Measurements from ENCODE around the gene PXYLP1. TPM values are rescaled to one million over a fixed set of nuclear protein-coding genes. Genes with fewer than 3 reads are reported as not detected.

PXYLP1 gene
- total RNA-seq, 4 donors from 2014 or later = 7.1 to 13.4 (median 10.3) TPM

DNA sequence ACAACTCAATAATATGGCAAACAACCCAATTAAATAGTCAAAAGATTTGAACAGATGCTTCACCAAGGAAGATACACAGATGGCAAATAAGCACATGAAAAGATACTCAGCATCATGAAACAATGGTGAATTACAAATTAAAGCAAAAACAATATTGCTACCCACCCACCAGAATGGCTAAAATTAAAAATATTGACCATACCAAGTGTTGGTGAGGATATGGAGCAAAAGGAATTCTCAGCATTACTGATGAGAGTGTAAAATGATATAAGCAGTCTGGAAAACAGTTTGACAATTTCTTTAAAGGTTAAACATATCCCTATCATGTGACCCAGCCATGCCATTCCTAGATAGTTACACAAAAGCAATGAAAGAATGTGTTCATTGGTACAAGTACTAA lies 5.7 kb upstream of the PXYLP1 start:
- TF ChIP-seq POLR2A (IDR thresholded peaks at IDR 0.05) = no peak
- TF ChIP-seq, protein P1, sequence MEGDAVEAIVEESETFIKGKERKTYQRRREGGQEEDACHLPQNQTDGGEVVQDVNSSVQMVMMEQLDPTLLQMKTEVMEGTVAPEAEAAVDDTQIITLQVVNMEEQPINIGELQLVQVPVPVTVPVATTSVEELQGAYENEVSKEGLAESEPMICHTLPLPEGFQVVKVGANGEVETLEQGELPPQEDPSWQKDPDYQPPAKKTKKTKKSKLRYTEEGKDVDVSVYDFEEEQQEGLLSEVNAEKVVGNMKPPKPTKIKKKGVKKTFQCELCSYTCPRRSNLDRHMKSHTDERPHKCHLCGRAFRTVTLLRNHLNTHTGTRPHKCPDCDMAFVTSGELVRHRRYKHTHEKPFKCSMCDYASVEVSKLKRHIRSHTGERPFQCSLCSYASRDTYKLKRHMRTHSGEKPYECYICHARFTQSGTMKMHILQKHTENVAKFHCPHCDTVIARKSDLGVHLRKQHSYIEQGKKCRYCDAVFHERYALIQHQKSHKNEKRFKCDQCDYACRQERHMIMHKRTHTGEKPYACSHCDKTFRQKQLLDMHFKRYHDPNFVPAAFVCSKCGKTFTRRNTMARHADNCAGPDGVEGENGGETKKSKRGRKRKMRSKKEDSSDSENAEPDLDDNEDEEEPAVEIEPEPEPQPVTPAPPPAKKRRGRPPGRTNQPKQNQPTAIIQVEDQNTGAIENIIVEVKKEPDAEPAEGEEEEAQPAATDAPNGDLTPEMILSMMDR (IDR thresholded peaks at IDR 0.05) = no peak
- no peak overlapping the region for H3K27ac ChIP-seq
- no peak overlapping the region for H3K4me3 ChIP-seq (replicated peaks in 1 of 3)
- peaks cover 0 to 3% of the 10 kb centered on the region in 2 donors for H3K4me1 ChIP-seq
- H3K27me3 ChIP-seq = no peaks in the 10 kb centered on the region
- H3K9me3 ChIP-seq = no peaks in the 10 kb centered on the region
- DNase-seq = no peak
- intact Hi-C loops (cut with DNase I) = no loop called here
- no peaks in the 10 kb centered on the region for H3K36me3 ChIP-seq

DNA sequence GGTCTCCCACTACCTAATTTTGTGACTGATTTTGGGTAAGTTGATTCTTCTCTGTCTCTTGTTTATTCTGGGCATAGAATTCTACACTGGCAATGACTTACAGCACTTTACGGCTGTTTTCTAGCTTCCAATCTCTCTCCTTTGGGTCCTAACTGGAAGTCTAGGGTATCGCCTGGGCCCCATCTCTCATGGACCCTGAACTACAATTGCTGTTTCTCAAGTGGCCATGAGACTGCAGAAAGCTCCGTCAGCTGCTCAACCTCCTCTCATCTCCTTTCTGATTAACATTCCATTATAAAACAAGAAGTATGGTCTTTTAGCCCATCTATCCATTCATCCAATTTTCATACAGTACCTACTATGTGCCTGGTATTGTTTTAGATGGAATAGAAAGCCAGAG lies 4.4 kb upstream of the PXYLP1 start:
- 90 to 94% methylated on average over 3 of the region's 3 CpGs for WGBS, 2 donors
- intact Hi-C loops (cut with DNase I) = no loop called here
- TF ChIP-seq, protein P1 (IDR thresholded peaks at IDR 0.05) = no peak
- no peak for TF ChIP-seq POLR2A (IDR thresholded peaks at IDR 0.05)

DNA sequence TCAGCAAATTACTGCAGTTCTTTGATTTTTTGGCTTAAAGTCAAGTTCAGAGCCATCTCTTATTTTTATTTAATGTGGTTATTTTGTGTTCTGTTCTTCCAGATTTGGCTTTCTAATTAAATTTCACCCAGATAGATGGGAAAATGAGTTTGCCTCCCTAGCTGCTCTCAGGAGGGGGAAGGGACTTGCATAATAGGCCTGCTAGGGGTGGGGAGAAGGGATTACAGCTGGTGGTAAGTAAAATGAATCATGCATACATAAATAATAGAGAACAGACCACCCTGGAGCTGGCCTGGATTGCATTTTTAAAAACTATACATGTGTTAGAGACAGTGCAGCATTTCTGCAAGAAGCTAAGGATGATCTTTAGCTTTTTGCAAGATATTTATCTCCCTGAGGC lies 3.9 kb upstream of the PXYLP1 start:
- Histone ChIP-seq H3K4me3 (replicated peaks in 1 of 3) (no peak overlapping the region), H3K27me3 (no peaks in the 10 kb centered on the region), H3K36me3 (no peaks in the 10 kb centered on the region), H3K4me1 (peaks cover 0 to 8% of the 10 kb centered on the region in 2 donors), H3K9me3 (no peaks in the 10 kb centered on the region), H3K27ac (no peak overlapping the region)
- no peak for DNase-seq
- intact Hi-C loops (cut with DNase I) = no loop called here
- no peak for TF ChIP-seq POLR2A (IDR thresholded peaks at IDR 0.05)
- TF ChIP-seq, protein P1 (IDR thresholded peaks at IDR 0.05) = no peak

More for the DNA sequence above, 4.4 kb upstream of the PXYLP1 start:
- no peak overlapping the region for H3K27ac ChIP-seq
- no peak overlapping the region for H3K4me3 ChIP-seq (replicated peaks in 1 of 3)
- H3K36me3 ChIP-seq = no peaks in the 10 kb centered on the region
- H3K9me3 ChIP-seq = no peaks in the 10 kb centered on the region
- no peak for DNase-seq
- H3K27me3 ChIP-seq = no peaks in the 10 kb centered on the region
- H3K4me1 ChIP-seq = peaks cover 0 to 3% of the 10 kb centered on the region in 2 donors

DNA sequence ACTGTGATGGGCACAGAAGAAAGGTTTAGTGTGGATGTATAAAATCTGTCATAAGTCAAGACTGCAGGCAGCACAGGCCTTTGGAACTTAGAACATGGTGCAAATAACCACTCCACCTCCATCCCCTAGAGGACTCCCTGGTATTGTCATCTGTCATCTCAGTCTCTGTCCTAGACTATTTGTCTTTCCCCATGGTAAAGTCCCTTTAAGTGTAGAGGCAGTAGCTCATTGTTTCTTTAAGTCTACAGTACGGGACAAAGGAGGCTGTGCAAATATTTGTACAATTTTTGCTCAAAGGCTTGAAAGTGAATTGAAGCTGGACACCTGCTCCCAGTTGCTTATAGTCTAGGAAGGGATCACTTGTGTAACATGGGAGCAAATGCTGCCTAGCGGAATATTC lies 3.2 kb upstream of the PXYLP1 start:
- intact Hi-C loops (cut with DNase I) = no loop called here
- no peak for DNase-seq
- H3K9me3 ChIP-seq = no peaks in the 10 kb centered on the region
- no peaks in the 10 kb centered on the region for H3K36me3 ChIP-seq
- no peak overlapping the region for H3K4me3 ChIP-seq (replicated peaks in 1 of 3)
- TF ChIP-seq, protein P1 (IDR thresholded peaks at IDR 0.05) = no peak
- TF ChIP-seq POLR2A (IDR thresholded peaks at IDR 0.05) = no peak
- 81 to 83% methylated on average over 2 of the region's 2 CpGs for WGBS, 2 donors
- no peaks in the 10 kb centered on the region for H3K27me3 ChIP-seq
- no peak overlapping the region for H3K27ac ChIP-seq
- peaks cover 0 to 11% of the 10 kb centered on the region in 2 donors for H3K4me1 ChIP-seq

DNA sequence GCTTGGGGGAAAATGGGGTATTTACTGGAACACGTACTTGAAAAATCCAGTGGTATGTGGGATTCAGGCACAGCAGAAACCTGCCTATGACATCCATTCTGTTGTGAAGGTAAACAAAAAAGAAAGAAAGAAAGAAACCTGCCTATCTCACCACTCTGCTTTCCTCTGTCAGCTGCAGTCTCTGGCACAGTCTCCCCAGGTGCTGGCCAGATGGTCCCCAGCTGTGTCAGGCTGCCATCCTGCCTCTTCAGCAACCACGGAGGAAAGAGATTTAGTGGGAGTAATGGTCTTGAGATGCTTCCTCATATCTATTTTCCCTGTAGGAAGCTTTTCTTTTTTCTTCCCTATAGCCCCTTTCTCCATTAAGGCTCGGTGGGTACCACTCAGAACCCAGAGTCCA lies 2.5 kb upstream of the PXYLP1 start:
- intact Hi-C loops (cut with DNase I) = no loop called here
- Histone ChIP-seq H3K36me3 (no peaks in the 10 kb centered on the region), H3K27ac (no peak overlapping the region), H3K4me1 (peaks cover 0 to 11% of the 10 kb centered on the region in 2 donors), H3K9me3 (no peaks in the 10 kb centered on the region), H3K27me3 (no peaks in the 10 kb centered on the region), H3K4me3 (replicated peaks in 1 of 3) (no peak overlapping the region)
- 78 to 90% methylated on average over 3 of the region's 3 CpGs for WGBS, 2 donors
- TF ChIP-seq, protein P1 (IDR thresholded peaks at IDR 0.05) = no peak
- no peak for TF ChIP-seq POLR2A (IDR thresholded peaks at IDR 0.05)
- DNase-seq = no peak

Measured in thyroid gland (tissue), 4 donors.